GM12875 (cell line): ENCODE data around the gene TRDN.
"Not testable (repeated sequence)": the region's sequence is repeated elsewhere in the genome, so short reads cannot be mapped to it uniquely, and the experiment has no call there.

ENCODE experiments used
- H3K4me3 ChIP-seq: one replicate; pipeline ENCODE4 v1.5.1; 2011; ENCODE audit warnings: low read depth, low read length, control low read depth
- TF ChIP-seq, protein P1 (sequence below): IDR thresholded peaks from 2 replicates; pipeline ENCODE4 v1.5.1; 2011; ENCODE audit warnings: low read depth, mild to moderate bottlenecking, control low read depth, inconsistent platforms, low read length, moderate library complexity, borderline replicate concordance; ENCODE audit not compliant: insufficient read depth

TRDN gene

DNA sequence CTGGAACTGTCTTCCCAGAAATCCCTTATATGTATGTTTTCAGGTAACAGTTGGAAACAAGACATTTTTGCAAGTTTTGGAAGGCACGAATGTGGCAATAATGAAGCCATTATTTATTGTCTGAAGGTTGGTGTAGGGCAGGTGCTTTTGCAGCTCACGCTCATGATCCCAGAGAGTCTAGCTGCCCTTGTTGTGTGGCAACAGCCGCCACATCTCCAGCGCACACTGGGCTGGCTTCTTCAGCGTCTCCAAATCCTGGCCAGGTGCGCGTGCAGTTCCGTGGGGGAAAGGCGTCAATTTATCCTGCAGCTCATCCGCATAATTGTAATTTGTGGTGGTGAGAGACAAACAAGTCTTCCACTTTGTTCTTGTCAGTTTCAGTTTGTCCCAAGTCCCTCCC lies 71.2 kb downstream of the TRDN start:
- TF ChIP-seq, protein P1, sequence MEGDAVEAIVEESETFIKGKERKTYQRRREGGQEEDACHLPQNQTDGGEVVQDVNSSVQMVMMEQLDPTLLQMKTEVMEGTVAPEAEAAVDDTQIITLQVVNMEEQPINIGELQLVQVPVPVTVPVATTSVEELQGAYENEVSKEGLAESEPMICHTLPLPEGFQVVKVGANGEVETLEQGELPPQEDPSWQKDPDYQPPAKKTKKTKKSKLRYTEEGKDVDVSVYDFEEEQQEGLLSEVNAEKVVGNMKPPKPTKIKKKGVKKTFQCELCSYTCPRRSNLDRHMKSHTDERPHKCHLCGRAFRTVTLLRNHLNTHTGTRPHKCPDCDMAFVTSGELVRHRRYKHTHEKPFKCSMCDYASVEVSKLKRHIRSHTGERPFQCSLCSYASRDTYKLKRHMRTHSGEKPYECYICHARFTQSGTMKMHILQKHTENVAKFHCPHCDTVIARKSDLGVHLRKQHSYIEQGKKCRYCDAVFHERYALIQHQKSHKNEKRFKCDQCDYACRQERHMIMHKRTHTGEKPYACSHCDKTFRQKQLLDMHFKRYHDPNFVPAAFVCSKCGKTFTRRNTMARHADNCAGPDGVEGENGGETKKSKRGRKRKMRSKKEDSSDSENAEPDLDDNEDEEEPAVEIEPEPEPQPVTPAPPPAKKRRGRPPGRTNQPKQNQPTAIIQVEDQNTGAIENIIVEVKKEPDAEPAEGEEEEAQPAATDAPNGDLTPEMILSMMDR = no peak
- H3K4me3 ChIP-seq = no peak overlapping the region

DNA sequence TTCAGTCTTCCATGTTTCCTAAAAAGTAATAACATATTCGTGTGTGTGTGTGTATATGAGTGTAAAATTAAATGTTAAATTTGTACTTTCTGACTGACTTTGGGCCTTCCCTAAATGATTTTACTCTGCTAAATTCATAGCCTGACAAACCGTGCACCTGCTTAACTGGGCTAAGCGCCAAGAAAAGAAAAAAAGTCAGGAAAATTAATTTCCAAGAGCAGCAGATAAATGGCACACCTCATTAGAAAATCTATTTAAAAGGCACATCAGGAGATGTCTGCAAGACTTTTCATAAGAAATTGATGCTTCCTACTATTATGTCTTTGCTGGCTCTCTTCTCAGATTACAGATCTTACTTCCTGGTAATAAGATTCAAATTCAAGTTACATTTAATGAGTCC lies 72.4 kb downstream of the TRDN start:
- TF ChIP-seq, protein P1 = no peak
- no peak overlapping the region for H3K4me3 ChIP-seq

DNA sequence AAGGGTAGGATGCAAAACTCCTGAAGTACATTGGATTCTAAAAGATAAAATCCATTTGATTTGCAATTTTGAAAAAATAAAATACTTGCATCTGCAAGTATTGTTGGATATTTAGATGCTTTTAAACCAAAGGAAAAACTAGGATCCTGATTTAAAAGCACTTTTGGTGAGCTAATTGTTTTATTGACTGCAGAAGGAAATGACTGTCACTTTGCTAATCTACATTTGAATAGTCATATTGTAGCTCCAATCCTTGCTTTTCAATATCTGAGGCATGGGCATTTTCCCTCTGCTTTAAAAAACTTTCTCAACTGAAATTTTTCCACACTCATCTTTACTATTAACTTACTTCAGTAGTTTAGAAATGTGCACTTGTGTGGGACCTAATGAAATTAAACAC lies 74.1 kb downstream of the TRDN start:
- H3K4me3 ChIP-seq = no peak overlapping the region
- TF ChIP-seq, protein P1 = no peak

DNA sequence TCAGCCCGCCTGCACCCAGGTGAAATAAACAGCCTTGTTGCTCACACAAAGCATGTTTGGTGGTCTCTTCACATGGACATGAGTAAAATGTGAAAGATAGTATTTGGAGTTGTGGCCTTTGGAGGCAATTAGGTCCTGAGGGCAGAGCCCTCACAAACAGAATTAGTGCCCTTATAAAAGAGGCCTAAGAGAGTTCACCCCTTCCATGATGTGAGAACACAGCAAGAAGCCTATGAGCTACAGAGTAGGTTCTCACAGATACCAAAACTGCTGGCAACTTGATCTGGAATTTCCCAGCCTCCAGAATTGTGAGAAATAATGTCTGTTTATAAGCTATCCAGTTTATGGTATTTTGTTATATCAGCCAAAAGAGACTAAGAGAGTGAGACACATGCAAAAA lies 74.5 kb downstream of the TRDN start:
- H3K4me3 ChIP-seq = no peak overlapping the region

DNA sequence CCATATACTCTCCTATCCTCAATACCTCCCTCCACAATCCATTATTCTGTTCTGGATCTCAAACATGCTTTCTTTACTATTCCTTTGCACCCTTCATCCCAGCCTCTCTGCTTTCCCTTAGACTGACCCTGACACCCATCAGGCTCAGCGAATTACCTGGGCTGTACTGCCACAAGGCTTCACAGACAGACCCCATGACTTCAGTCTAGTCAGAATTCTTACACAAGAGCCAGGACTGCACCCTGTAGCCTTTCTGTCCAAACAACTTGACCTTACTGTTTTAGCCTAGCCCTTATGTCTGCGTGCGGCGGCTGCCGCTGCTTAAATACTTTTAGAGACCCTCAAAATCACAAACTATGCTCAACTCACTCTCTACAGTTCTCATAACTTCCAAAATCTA lies 76.9 kb downstream of the TRDN start:
- H3K4me3 ChIP-seq = not testable (repeated sequence)

More for the DNA sequence above, 74.5 kb downstream of the TRDN start:
- TF ChIP-seq, protein P1 = no peak

DNA sequence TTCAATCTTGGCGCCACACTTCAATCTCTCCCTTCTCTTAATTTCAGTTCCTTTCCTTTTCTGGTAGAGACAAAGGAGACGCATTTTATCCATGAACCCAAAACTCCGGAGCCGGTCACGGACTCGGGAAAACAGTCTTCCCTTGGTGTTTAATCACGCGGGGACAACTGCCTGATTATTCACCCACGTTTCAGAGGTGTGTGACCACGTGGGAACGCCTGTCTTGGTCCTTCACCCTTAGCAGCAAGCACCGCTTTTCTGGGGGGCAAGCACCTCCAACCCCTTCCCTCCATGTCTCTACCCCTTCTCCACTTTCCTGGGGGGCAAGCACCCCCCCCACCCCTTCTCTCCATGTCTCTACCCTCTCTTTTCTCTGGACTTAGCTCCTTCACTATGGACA lies 79.3 kb downstream of the TRDN start:
- not testable (repeated sequence) for H3K4me3 ChIP-seq

DNA sequence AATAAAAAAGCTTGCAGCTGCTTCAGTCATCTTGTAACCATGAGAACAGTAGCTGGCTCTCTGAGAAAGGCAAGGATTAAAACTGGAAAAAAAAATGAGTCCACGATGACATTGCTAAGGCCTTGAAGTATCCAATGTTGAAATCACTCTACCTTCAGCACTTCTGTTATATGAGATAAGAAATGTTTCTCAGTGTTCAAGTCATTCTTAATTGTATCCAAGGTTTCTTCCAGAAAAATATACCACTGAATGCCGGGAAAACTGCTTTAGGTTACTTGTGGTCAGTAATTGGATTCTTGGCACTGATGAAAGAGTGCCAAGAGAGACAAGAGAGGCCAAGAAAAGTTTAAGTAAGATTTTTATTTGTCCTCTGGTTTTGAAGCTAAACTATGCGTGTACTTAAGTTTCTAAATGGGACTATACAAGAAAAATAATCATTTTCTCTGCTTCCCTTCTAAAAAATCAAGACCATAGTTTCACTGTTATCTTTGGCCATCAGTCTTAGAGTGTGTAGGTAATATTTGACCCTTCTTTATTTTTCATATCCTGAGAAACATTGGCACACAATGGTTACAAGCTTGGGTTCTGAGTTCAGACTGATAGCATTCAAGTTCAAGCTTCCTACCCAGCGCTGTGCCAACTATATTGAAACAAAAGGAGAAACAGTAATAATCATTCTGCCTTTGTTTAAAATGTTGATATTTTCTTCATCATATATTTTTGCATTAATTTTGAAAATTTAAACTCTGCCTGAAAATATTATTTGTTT lies 84.6 kb downstream of the TRDN start:
- H3K4me3 ChIP-seq = no peak overlapping the region
- TF ChIP-seq, protein P1 = no peak

DNA sequence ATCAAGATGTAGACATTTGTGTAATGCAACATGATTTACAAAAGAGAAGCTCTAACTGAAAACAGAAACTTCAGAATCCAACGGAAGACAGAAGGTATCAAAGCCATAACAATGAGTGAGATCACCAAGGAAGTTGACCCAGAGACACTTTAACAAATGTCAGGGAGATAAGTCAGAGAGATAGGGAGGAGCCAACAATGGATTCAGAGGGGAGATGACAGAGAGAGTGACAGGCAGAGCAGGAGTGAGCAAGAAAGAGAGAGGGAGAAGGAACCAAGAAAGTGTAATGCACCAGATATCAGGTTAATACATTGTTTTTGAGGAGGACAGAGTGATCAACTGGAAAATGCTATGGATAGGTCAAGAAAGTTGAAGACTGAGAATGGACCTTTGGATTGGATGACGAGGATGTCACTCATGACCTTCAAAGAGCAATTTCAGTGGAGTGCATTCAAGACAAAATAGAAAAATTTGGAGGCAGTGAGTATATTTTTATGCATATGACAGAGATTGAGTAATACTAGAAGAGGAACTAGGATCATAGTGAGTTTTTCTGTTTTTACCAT lies 86.6 kb downstream of the TRDN start:
- no peak overlapping the region for H3K4me3 ChIP-seq
- TF ChIP-seq, protein P1 = no peak
